ENCODE measurements around the gene CNPPD1. TPM values are rescaled to one million over a fixed set of nuclear protein-coding genes. Genes with fewer than 3 reads are reported as not detected.

The CNPPD1 gene
- total and polyA plus RNA-seq, 9 donors: 23.4 to 40.8 (median 37.0) TPM

- WGBS (ENCODE audit: insufficient coverage): 94% methylated on average over 5 of the region's 5 CpGs
- DNase-seq: no peak
- H3K9me3 ChIP-seq (replicated peaks; ENCODE audit: control insufficient read depth, low read depth, low read length): no peaks in the 10 kb centered on the region
- no peak overlapping the region for H3K4me3 ChIP-seq (ENCODE audit: low read length)
- no peaks in the 10 kb centered on the region for H3K27me3 ChIP-seq (ENCODE audit: control insufficient read depth, insufficient read depth, low read length)
- peaks cover 13% of the 10 kb centered on the region for H3K4me1 ChIP-seq (ENCODE audit: control insufficient read depth, insufficient read depth, low read length)
- H3K36me3 ChIP-seq (ENCODE audit: control insufficient read depth, insufficient read depth, low read length): peaks cover 49% of the 10 kb centered on the region
- H3K27ac ChIP-seq (ENCODE audit: low read length): no peak overlapping the region
Observed at GRCh38 chr2:219180961-219181360, 4.2 kb upstream of the CNPPD1 start.

DNA sequence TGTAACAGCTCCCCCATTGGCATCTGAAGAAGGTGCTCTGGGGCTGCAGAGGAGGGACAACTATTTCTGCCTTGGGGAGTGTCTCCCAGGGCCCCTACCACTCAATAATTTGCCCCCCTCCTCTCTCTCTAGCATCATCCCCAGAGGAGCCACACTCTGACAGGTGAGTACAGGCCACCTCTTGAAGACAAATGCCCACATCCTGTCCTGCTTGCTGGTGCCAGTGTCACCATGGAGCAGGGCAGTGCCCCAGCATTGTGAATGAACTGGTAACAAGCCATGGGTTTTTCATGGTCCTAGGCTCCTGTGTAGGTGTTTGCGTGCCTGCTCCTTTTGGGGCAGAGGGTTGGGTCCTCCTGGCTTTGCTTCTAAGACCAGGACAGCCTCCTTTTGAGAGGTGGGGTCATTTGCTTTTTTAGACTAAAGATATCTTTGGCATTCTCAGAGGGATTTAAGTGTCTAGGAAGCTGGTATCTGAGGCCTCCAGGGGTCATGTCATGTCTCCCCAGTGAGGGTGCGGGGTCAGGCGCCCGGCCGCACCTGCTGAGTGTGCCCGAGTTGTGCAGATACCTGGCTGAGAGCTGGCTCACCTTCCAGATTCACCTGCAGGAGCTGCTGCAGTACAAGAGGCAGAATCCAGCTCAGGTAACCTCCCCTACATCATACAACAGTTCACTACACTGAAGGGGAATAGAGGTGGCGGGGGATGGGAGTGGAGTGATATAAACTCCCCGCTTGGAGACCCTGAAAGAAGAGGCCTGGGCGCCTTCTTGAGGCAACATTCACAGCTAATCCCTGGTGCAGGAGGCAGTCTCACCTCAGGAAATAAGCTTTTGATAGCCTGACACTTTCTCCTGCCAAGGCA lies 3.1 kb upstream of the CNPPD1 start:
- H3K4me3 ChIP-seq (ENCODE audit: low read length): no peak overlapping the region
- no peak for DNase-seq
- peaks cover 51% of the 10 kb centered on the region for H3K36me3 ChIP-seq (ENCODE audit: control insufficient read depth, insufficient read depth, low read length)
- no peaks in the 10 kb centered on the region for H3K9me3 ChIP-seq (replicated peaks; ENCODE audit: control insufficient read depth, low read depth, low read length)
- H3K27me3 ChIP-seq (ENCODE audit: control insufficient read depth, insufficient read depth, low read length): no peaks in the 10 kb centered on the region
- no peak overlapping the region for H3K27ac ChIP-seq (ENCODE audit: low read length)
- 100% methylated on average over 6 of the region's 9 CpGs for WGBS (ENCODE audit: insufficient coverage)
- H3K4me1 ChIP-seq (ENCODE audit: control insufficient read depth, insufficient read depth, low read length): peaks cover 18% of the 10 kb centered on the region

DNA sequence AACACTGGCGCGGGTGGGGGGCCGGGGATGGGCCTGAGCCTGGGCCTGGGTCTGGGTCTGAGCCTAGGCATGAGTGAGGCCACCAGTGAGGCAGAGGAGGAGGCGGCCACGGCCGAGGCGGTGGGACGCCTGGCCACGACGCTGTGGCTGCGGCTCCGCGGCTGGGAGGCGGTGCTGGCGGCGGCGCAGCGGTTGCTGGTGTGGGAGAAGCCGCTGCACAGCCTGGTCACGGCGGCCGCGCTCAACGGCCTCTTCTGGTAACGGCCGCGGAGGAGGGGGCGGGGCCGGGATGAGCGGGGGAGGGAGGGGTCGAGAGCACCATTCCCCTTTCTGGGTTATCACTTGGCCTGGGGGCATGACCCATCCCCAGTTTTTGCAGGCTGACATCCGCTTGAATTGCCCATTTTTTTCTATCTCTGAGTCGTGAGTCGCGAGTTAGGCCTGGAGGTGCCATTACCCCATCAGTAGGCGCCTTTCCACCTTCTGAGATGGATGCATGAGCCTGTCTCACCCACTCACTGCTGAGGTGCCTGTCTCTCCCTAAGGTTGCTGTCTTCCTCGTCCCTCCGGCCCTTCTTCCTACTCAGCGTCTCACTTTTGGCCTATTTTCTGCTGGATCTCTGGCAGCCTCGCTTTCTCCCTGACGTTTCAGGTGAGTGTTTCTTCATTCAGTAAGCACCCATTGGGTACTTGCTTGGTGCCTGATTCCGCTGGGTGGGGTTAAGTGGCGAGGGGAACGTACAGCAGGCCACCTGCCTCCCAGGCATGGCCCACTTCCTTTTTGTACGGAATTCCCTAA lies 1.9 kb upstream of the CNPPD1 start:
- H3K27me3 ChIP-seq (ENCODE audit: control insufficient read depth, insufficient read depth, low read length): no peaks in the 10 kb centered on the region
- peaks cover 58% of the 10 kb centered on the region for H3K36me3 ChIP-seq (ENCODE audit: control insufficient read depth, insufficient read depth, low read length)
- H3K4me3 ChIP-seq (ENCODE audit: low read length): peak overlapping the region; percentile 57
- peak; percentile 57 for DNase-seq
- H3K4me1 ChIP-seq (ENCODE audit: control insufficient read depth, insufficient read depth, low read length): peaks cover 18% of the 10 kb centered on the region
- WGBS (ENCODE audit: insufficient coverage): under 1% methylated on average over 32 of the region's 45 CpGs
- peak overlapping the region; percentile 47 for H3K27ac ChIP-seq (ENCODE audit: low read length)
- no peaks in the 10 kb centered on the region for H3K9me3 ChIP-seq (replicated peaks; ENCODE audit: control insufficient read depth, low read depth, low read length)

GRCh38 chr2:219177552-219178376 lies 1.0 kb upstream of the CNPPD1 start, which contains the start of gene RETREG2:
RETREG2 (plus strand) TSS chr2:219178275; CDS start chr2:219178353, 78 bp downstream.
- peak within 1 kb of the TSS; percentile 80 for H3K4me3 ChIP-seq (ENCODE audit: low read length)
- H3K4me1 ChIP-seq (ENCODE audit: control insufficient read depth, insufficient read depth, low read length): peaks cover 18% of the 10 kb centered on the region
- peaks cover 58% of the 10 kb centered on the region for H3K36me3 ChIP-seq (ENCODE audit: control insufficient read depth, insufficient read depth, low read length)
- under 1% methylated on average over 58 of the region's 67 CpGs for WGBS (ENCODE audit: insufficient coverage)
- DNase-seq: peak; percentile 95
- no peaks in the 10 kb centered on the region for H3K27me3 ChIP-seq (ENCODE audit: control insufficient read depth, insufficient read depth, low read length)
- H3K27ac ChIP-seq (ENCODE audit: low read length): peak within 1 kb of the TSS; percentile 99
- no peaks in the 10 kb centered on the region for H3K9me3 ChIP-seq (replicated peaks; ENCODE audit: control insufficient read depth, low read depth, low read length)

GRCh38 chr2:219175928-219176817 lies 552 bp downstream of the CNPPD1 start:
- Histone ChIP-seq H3K27ac (ENCODE audit: low read length) (peak overlapping the region; percentile 99), H3K27me3 (ENCODE audit: control insufficient read depth, insufficient read depth, low read length) (no peaks in the 10 kb centered on the region), H3K4me1 (ENCODE audit: control insufficient read depth, insufficient read depth, low read length) (peaks cover 21% of the 10 kb centered on the region), H3K4me3 (ENCODE audit: low read length) (peak overlapping the region; percentile 80), H3K9me3 (replicated peaks; ENCODE audit: control insufficient read depth, low read depth, low read length) (no peaks in the 10 kb centered on the region), H3K36me3 (ENCODE audit: control insufficient read depth, insufficient read depth, low read length) (peaks cover 58% of the 10 kb centered on the region)
- peak; percentile 64 for DNase-seq
- WGBS (ENCODE audit: insufficient coverage): 2% methylated on average over 33 of the region's 45 CpGs

DNA sequence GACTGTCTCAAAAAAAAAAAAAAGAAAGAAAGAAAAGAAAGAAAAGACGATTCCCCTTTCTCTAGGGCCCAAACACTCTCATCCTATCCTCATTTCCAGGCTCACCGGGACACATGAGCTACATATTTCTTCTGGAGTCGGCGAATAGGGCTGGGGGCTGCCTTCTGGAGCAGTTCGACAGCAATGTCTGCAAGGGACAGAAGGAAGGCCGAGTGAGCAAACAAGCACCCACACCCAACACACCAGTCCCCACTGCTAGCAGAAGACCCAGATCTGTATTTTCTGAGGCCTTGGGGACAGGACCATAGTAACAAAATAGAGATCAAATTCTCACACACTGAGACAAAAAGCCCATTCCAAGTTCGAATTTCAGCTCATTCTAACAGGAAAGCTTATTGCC lies 1.2 kb downstream of the CNPPD1 start:
- peaks cover 51% of the 10 kb centered on the region for H3K36me3 ChIP-seq (ENCODE audit: control insufficient read depth, insufficient read depth, low read length)
- WGBS (ENCODE audit: insufficient coverage): 83% methylated on average over 4 of the region's 7 CpGs
- no peaks in the 10 kb centered on the region for H3K9me3 ChIP-seq (replicated peaks; ENCODE audit: control insufficient read depth, low read depth, low read length)
- no peaks in the 10 kb centered on the region for H3K27me3 ChIP-seq (ENCODE audit: control insufficient read depth, insufficient read depth, low read length)
- no peak overlapping the region for H3K4me3 ChIP-seq (ENCODE audit: low read length)
- DNase-seq: no peak
- H3K27ac ChIP-seq (ENCODE audit: low read length): no peak overlapping the region
- peaks cover 21% of the 10 kb centered on the region for H3K4me1 ChIP-seq (ENCODE audit: control insufficient read depth, insufficient read depth, low read length)

DNA sequence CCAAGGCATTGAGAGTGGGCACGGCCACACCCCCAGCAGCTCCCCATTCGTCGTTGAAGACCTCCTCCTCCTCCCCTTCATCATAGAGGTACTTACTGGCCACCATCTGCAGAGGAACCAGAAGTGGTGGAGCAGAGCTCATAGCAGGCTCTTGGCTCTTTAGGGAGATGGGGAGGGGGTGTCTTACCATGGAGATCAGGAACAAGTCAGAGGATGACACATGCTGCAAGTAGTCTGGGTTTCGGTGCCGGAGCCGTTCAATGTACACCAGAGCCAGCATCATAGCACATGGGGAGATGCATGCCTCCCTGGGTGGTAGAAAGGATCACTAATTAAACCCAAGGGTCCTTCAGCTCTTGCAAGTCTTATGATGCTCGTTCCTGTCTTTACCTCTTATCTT lies 1.9 kb downstream of the CNPPD1 start:
- Histone ChIP-seq H3K4me1 (ENCODE audit: control insufficient read depth, insufficient read depth, low read length) (peaks cover 21% of the 10 kb centered on the region), H3K27ac (ENCODE audit: low read length) (no peak overlapping the region), H3K27me3 (ENCODE audit: control insufficient read depth, insufficient read depth, low read length) (no peaks in the 10 kb centered on the region), H3K4me3 (ENCODE audit: low read length) (no peak overlapping the region), H3K9me3 (replicated peaks; ENCODE audit: control insufficient read depth, low read depth, low read length) (no peaks in the 10 kb centered on the region), H3K36me3 (ENCODE audit: control insufficient read depth, insufficient read depth, low read length) (peaks cover 44% of the 10 kb centered on the region)
- no peak for DNase-seq
- no CpG with 5 or more reads among the region's 7 CpGs for WGBS (ENCODE audit: insufficient coverage)

DNA sequence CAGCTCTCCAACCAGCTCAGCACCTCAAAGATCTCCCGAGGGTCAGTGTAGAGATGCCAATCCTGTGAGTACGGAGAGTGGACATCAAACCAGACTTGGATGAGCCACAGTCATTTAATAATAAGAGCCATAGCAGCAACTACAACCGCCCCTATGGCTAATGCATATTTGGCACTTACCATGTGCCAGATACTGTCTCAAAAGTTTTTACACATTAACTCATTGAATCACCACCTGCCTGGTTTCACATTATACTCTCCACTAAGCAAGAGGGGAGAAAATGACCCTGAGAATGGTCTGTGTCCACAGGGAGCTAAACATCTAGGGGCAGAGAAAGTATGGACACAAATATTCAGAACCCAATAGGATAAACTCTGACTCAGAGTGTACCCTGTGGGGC lies 2.6 kb downstream of the CNPPD1 start:
- H3K4me3 ChIP-seq (ENCODE audit: low read length): no peak overlapping the region
- H3K27me3 ChIP-seq (ENCODE audit: control insufficient read depth, insufficient read depth, low read length): no peaks in the 10 kb centered on the region
- H3K36me3 ChIP-seq (ENCODE audit: control insufficient read depth, insufficient read depth, low read length): peaks cover 39% of the 10 kb centered on the region
- no peak for DNase-seq
- no peak overlapping the region for H3K27ac ChIP-seq (ENCODE audit: low read length)
- H3K9me3 ChIP-seq (replicated peaks; ENCODE audit: control insufficient read depth, low read depth, low read length): no peaks in the 10 kb centered on the region
- 100% methylated on average over 1 of the region's 3 CpGs for WGBS (ENCODE audit: insufficient coverage)
- H3K4me1 ChIP-seq (ENCODE audit: control insufficient read depth, insufficient read depth, low read length): peaks cover 16% of the 10 kb centered on the region

- Histone ChIP-seq H3K4me1 (ENCODE audit: control insufficient read depth, insufficient read depth, low read length) (peaks cover 11% of the 10 kb centered on the region), H3K9me3 (replicated peaks; ENCODE audit: control insufficient read depth, low read depth, low read length) (no peaks in the 10 kb centered on the region), H3K27ac (ENCODE audit: low read length) (no peak overlapping the region), H3K27me3 (ENCODE audit: control insufficient read depth, insufficient read depth, low read length) (no peaks in the 10 kb centered on the region), H3K36me3 (ENCODE audit: control insufficient read depth, insufficient read depth, low read length) (peaks cover 39% of the 10 kb centered on the region), H3K4me3 (ENCODE audit: low read length) (no peak overlapping the region)
- WGBS (ENCODE audit: insufficient coverage): 73% methylated on average over 2 of the region's 6 CpGs
- no peak for DNase-seq
Observed at GRCh38 chr2:219173176-219173575, 3.5 kb downstream of the CNPPD1 start.
